HCT116 (cell line): Measurements from ENCODE around the gene ACOXL. TPM values are rescaled to one million over a fixed set of nuclear protein-coding genes. Genes with fewer than 3 reads are reported as not detected.

Experiments used
- ATAC-seq: fragments of 200-7000 bp; cut with Tn5 transposase; 2 replicates; pipeline ENCODE4 v1.9.1; 2020; ENCODE audit warnings: mild to moderate bottlenecking, moderate library complexity
- BruUV-seq: library from RNA; stranded (reverse); fragments of 400-500 nt; replicated peaks from 2 replicates; lab custom pipeline; 2021; lab: Mats Ljungman, UMichigan
- CTCF ChIA-PET: fragments of 300-600 bp; sonication (Branson Sonifier 250); formaldehyde crosslinking; loops from one replicate; lab custom pipeline; 2021; ENCODE audit warnings: antibody characterized with exemption; lab: Charles Lee
- POLR2A ChIA-PET: fragments of 300-600, 350-600 bp; sonication (Branson Sonifier 250); formaldehyde crosslinking; loops from one replicate; lab custom pipeline; 2021; ENCODE audit warnings: antibody characterized with exemption; lab: Charles Lee
- RAD21 ChIA-PET, 2 experiments: fragments of 300-600 bp; sonication (Branson Sonifier 250); formaldehyde crosslinking; loops; one replicate each; lab custom pipeline; 2023; ENCODE audit warnings: low total read pairs in 2 of 2; ENCODE audit not compliant: uncharacterized antibody in 2 of 2, unreplicated experiment in 2 of 2, low non-redundant PET in 1 of 2; lab: Charles Lee
- DNase-seq: peaks from one replicate; pipeline ENCODE4 v3.0.0-alpha.2; 2010; ENCODE audit warnings: low read depth, low spot score
- H2AFZ ChIP-seq: fragments of 200-600 bp; shearing (Covaris generic), sonication (generic); 2 replicates; pipeline ENCODE4 v1.6.1; 2017; ENCODE audit warnings: low read depth, mixed run types, mixed read lengths, antibody characterized with exemption, low read length; ENCODE audit not compliant: poor library complexity, severe bottlenecking
- H3K27ac ChIP-seq: 2 replicates; pipeline ENCODE4 v1.5.1; 2012; ENCODE audit warnings: low read depth, low read length
- H3K27me3 ChIP-seq: fragments of 200-600 bp; sonication (generic); 2 replicates; pipeline ENCODE4 v1.6.1; 2016; ENCODE audit warnings: mixed run types, low read length, mixed read lengths; ENCODE audit not compliant: insufficient read depth
- H3K36me3 ChIP-seq, 2 experiments: fragments of 200-500 bp in 1 of 2; fragments of 200-600 bp in 1 of 2; sonication (Bioruptor generic) in 1 of 2; sonication (generic) in 1 of 2; 2 replicates each; pipeline versions ENCODE4 v1.5.1 to v1.6.1; 2014 to 2016; ENCODE audit warnings: low read length in 2 of 2, inconsistent platforms in 1 of 2, mixed read lengths in 1 of 2, mixed run types in 1 of 2; ENCODE audit not compliant: insufficient read depth in 2 of 2, control insufficient read depth in 1 of 2
- H3K4me1 ChIP-seq, 2 experiments: fragments of 200-600 bp in 1 of 2; sonication (generic) in 1 of 2; 2 replicates each; pipeline versions ENCODE4 v1.5.1 to v1.6.1; 2012 to 2017; ENCODE audit warnings: low read length in 2 of 2, inconsistent platforms in 1 of 2, mild to moderate bottlenecking in 1 of 2, mixed read lengths in 1 of 2, mixed run types in 1 of 2, moderate library complexity in 1 of 2; ENCODE audit not compliant: insufficient read depth in 2 of 2, control insufficient read depth in 1 of 2
- H3K4me2 ChIP-seq: fragments of 200-600 bp; sonication (generic); 2 replicates; pipeline ENCODE4 v1.6.1; 2017; ENCODE audit warnings: mixed run types, low read length, mixed read lengths
- H3K4me3 ChIP-seq, 2 experiments: fragments of 200-600 bp in 1 of 2; sonication (generic) in 1 of 2; replicated peaks in 1 of 2; 2 replicates each; pipeline ENCODE4 v1.5.1; 2011 to 2016; ENCODE audit warnings: low read length in 2 of 2, control low read depth in 1 of 2, low read depth in 1 of 2, mild to moderate bottlenecking in 1 of 2, mixed read lengths in 1 of 2, mixed run types in 1 of 2
- H3K79me2 ChIP-seq: fragments of 200-600 bp; sonication (generic); 2 replicates; pipeline ENCODE4 v1.6.1; 2017; ENCODE audit warnings: mild to moderate bottlenecking, mixed run types, low read length, moderate library complexity, mixed read lengths; ENCODE audit not compliant: insufficient read depth
- H3K9ac ChIP-seq: fragments of 200-600 bp; sonication (generic); 2 replicates; pipeline ENCODE4 v1.6.1; 2016; ENCODE audit warnings: low read length, mixed read lengths
- H3K9me2 ChIP-seq: fragments of 200-600 bp; sonication (generic), shearing (Covaris generic); 2 replicates; pipeline ENCODE4 v1.6.1; 2017; ENCODE audit warnings: mixed run types, mild to moderate bottlenecking, moderate library complexity; ENCODE audit not compliant: insufficient read depth
- H3K9me3 ChIP-seq, 2 experiments: fragments of 200-500 bp in 1 of 2; fragments of 200-600 bp in 1 of 2; sonication (Bioruptor generic) in 1 of 2; sonication (generic) in 1 of 2; 2 replicates each; pipeline ENCODE4 v1.6.1; 2014 to 2017; ENCODE audit warnings: low read length in 2 of 2, mixed read lengths in 2 of 2, inconsistent platforms in 1 of 2, low read depth in 1 of 2, mild to moderate bottlenecking in 1 of 2, mixed run types in 1 of 2, moderate library complexity in 1 of 2; ENCODE audit not compliant: control insufficient read depth in 1 of 2, insufficient read depth in 1 of 2
- H4K20me1 ChIP-seq: fragments of 200-600 bp; sonication (generic), shearing (Covaris generic); 2 replicates; pipeline ENCODE4 v1.6.1; 2017; ENCODE audit warnings: mixed run types, mild to moderate bottlenecking, moderate library complexity; ENCODE audit not compliant: insufficient read depth
- ATF3 ChIP-seq: IDR thresholded peaks from 2 replicates; pipeline ENCODE4 v1.6.1; 2012
- CBX3 ChIP-seq: IDR thresholded peaks from 2 replicates; pipeline ENCODE4 v1.6.1; 2012; ENCODE audit warnings: low read depth
- CEBPB ChIP-seq: IDR thresholded peaks from 2 replicates; pipeline ENCODE4 v1.6.1; 2012; ENCODE audit warnings: low read depth
- CTCF ChIP-seq, 3 experiments: fragments of 200-600 bp in 1 of 3; sonication (generic) in 1 of 3; IDR thresholded peaks in 2 of 3; conservative IDR thresholded peaks in 1 of 3; 2 replicates each; pipeline ENCODE4 v1.5.1; 2012 to 2017; ENCODE audit warnings: low read depth in 2 of 3, low read length in 2 of 3, antibody characterized with exemption in 1 of 3, borderline replicate concordance in 1 of 3, control low read depth in 1 of 3, mild to moderate bottlenecking in 1 of 3, mixed read lengths in 1 of 3, mixed run types in 1 of 3, moderate library complexity in 1 of 3; ENCODE audit not compliant: insufficient read depth in 1 of 3
- ELF1 ChIP-seq: IDR thresholded peaks from 2 replicates; pipeline ENCODE4 v1.6.1; 2012; ENCODE audit warnings: low read depth, borderline replicate concordance
- EZH2 ChIP-seq: fragments of 200-600 bp; sonication (generic); IDR thresholded peaks from 2 replicates; pipeline ENCODE4 v1.6.1; 2017; ENCODE audit warnings: antibody characterized with exemption, mixed run types
- EZH2phosphoT487 ChIP-seq: fragments of 200-600 bp; IDR thresholded peaks from 2 replicates; pipeline ENCODE4 v1.6.1; 2018; ENCODE audit warnings: antibody characterized with exemption, borderline replicate concordance
- MAX ChIP-seq: IDR thresholded peaks from 2 replicates; pipeline ENCODE4 v1.6.1; 2012
- POLR2AphosphoS5 ChIP-seq: IDR thresholded peaks from 2 replicates; pipeline ENCODE4 v1.6.1; 2011; ENCODE audit warnings: mild to moderate bottlenecking, low read depth, low read length, moderate library complexity
- RAD21 ChIP-seq: IDR thresholded peaks from 2 replicates; pipeline ENCODE4 v1.6.1; 2012; ENCODE audit warnings: low read depth, mild to moderate bottlenecking
- SIN3A ChIP-seq: IDR thresholded peaks from 2 replicates; pipeline ENCODE4 v1.6.1; 2012; ENCODE audit warnings: low read depth
- SRF ChIP-seq: IDR thresholded peaks from 2 replicates; pipeline ENCODE4 v1.6.1; 2012; ENCODE audit warnings: low read depth
- TCF7L2 ChIP-seq: IDR thresholded peaks from 2 replicates; pipeline ENCODE4 v1.7.0; 2011; ENCODE audit warnings: borderline replicate concordance, inconsistent platforms; ENCODE audit not compliant: insufficient read depth, insufficient read length; ENCODE audit errors: extremely low read depth
- YY1 ChIP-seq: IDR thresholded peaks from 2 replicates; pipeline ENCODE4 v1.6.1; 2011; ENCODE audit warnings: low read length, low read depth, moderate library complexity, mild to moderate bottlenecking; ENCODE audit not compliant: insufficient replicate concordance; ENCODE audit errors: extremely low read depth
- ZBTB33 ChIP-seq: IDR thresholded peaks from 2 replicates; pipeline ENCODE4 v1.6.1; 2011; ENCODE audit warnings: mild to moderate bottlenecking, low read length, moderate library complexity; ENCODE audit not compliant: insufficient replicate concordance; ENCODE audit errors: extremely low read depth
- ZFX ChIP-seq: fragments of 450-650 bp; IDR thresholded peaks from 2 replicates; pipeline ENCODE4 v1.6.1; 2017
- intact Hi-C: fragments of 100-400 bp; cut with micrococcal nuclease; formaldehyde crosslinking; loops from 2 replicates; pipeline ENCODE4 v1.10.0; 2022
- total RNA-seq: library from RNA; stranded (reverse); gene quantifications from one replicate; pipeline ENCODE4 v1.2.1, GENCODE V29; 2021; ENCODE audit not compliant: unreplicated experiment

Gene ACOXL
- total RNA-seq, 1 experiment from 2014 or later = 5.5 TPM

GRCh38 chr2:110960281-110960680, 227.9 kb downstream of the ACOXL start:
- Histone ChIP-seq H2AFZ (no peak overlapping the region), H3K27ac (no peak overlapping the region), H3K4me3 (no peak overlapping the region), H3K9me2 (no peaks in the 10 kb centered on the region), H3K27me3 (no peaks in the 10 kb centered on the region), H3K4me1 (no peaks in the 10 kb centered on the region), H3K79me2 (no peaks in the 10 kb centered on the region), H3K9ac (no peak overlapping the region), H3K36me3 (no peaks in the 10 kb centered on the region), H3K9me3 (no peaks in the 10 kb centered on the region)
- no peak for ATAC-seq
- POLR2A ChIA-PET = no interaction called here
- DNase-seq = no peak
- intact Hi-C loops = no loop called here
- TF ChIP-seq ZBTB33 (no peak), POLR2AphosphoS5 (no peak), SIN3A (no peak), RAD21 (no peak), ZFX (no peak), CBX3 (no peak), CTCF (IDR thresholded peaks at IDR 0.05 in 2 of 3, conservative IDR thresholded peaks at IDR 0.05 in 1 of 3; ENCODE audit: borderline replicate concordance in 1 of 3, insufficient read depth in 1 of 3, low read depth in 2 of 3, low read length in 2 of 3) (no peak), YY1 (no peak), MAX (no peak), CEBPB (no peak), ATF3 (no peak), EZH2 (no peak), EZH2phosphoT487 (no peak), TCF7L2 (no peak), ELF1 (no peak), SRF (no peak)
- TF ChIP-seq, all 23 proteins: peak for 0
- BruUV-seq = no TSS peak
- H3K4me2 ChIP-seq = no peak overlapping the region
- RAD21 ChIA-PET = no interaction called here
- no peaks in the 10 kb centered on the region for H4K20me1 ChIP-seq
- CTCF ChIA-PET = no interaction called here
